Measurements from ENCODE around the gene ALG5.

The ALG5 gene

DNA sequence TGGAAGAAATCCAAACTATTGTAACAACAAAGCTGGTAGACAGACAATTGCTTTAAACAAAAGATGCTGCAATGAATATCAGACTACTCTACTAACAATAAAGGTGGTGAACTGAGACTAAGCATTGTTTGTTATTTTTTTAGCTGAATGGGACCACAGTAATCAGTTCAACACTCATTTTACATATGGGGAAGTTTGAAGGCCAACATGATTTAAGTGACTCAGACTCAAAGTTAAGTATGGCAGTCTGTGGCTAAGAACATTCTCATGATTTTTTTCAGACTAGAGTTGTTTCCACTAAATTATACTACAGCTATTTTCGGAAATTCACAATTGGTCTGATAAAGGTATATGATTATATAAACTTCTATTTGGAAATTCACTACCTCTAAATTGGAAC is 11.9 kb upstream of the ALG5 start:
- DNase-seq (ENCODE audit: low read depth), result no peak
- TF ChIP-seq, protein P1, sequence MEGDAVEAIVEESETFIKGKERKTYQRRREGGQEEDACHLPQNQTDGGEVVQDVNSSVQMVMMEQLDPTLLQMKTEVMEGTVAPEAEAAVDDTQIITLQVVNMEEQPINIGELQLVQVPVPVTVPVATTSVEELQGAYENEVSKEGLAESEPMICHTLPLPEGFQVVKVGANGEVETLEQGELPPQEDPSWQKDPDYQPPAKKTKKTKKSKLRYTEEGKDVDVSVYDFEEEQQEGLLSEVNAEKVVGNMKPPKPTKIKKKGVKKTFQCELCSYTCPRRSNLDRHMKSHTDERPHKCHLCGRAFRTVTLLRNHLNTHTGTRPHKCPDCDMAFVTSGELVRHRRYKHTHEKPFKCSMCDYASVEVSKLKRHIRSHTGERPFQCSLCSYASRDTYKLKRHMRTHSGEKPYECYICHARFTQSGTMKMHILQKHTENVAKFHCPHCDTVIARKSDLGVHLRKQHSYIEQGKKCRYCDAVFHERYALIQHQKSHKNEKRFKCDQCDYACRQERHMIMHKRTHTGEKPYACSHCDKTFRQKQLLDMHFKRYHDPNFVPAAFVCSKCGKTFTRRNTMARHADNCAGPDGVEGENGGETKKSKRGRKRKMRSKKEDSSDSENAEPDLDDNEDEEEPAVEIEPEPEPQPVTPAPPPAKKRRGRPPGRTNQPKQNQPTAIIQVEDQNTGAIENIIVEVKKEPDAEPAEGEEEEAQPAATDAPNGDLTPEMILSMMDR (IDR thresholded peaks at IDR 0.05; ENCODE audit: control insufficient read depth, extremely low read depth, insufficient read depth), result no peak
- H3K4me3 ChIP-seq (ENCODE audit: low read depth, low read length), result no peak overlapping the region

DNA sequence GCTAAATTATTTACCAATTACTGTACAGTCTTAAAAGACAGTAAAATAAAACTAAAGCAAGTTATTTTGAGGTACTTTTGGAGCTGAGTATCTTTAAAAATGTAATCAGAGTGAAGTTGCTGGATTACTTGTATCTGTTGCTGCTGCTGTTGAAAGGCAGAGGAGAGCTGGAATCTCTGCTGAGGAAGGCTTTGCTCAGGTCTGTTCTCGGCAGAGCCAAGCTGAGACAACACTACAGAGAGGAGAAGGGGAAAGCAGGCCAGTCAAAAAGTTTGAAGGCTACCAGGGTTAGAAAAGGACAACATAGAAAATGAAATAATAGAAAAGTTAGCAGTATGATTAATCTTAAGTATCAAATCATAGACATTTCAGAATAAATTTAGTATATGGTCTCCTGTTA is 11.3 kb upstream of the ALG5 start:
- H3K4me3 ChIP-seq (ENCODE audit: low read depth, low read length), result no peak overlapping the region
- no peak for DNase-seq (ENCODE audit: low read depth)
- TF ChIP-seq, protein P1 (IDR thresholded peaks at IDR 0.05; ENCODE audit: control insufficient read depth, extremely low read depth, insufficient read depth), result no peak

DNA sequence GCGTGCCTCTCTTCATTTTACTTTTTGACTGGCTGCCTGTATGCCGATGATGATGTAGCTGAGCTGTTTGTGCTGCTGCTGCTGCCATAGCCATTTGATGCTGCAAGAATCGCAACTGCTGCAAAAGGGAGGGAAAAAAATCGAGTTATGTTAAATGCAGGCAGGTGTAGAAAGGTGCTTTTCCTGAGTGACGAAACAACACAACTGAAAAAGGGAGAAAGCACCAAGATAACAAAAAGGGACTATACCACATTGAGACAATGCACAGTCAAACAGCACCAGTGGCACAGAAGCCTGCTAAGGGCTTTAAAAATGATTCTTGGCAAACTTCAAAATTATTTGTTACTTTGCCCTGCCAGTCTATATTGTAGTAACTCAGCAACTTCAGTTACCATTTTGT is 10.6 kb upstream of the ALG5 start:
- no peak overlapping the region for H3K4me3 ChIP-seq (ENCODE audit: low read depth, low read length)
- DNase-seq (ENCODE audit: low read depth), result no peak
- TF ChIP-seq, protein P1 (IDR thresholded peaks at IDR 0.05; ENCODE audit: control insufficient read depth, extremely low read depth, insufficient read depth), result no peak

DNA sequence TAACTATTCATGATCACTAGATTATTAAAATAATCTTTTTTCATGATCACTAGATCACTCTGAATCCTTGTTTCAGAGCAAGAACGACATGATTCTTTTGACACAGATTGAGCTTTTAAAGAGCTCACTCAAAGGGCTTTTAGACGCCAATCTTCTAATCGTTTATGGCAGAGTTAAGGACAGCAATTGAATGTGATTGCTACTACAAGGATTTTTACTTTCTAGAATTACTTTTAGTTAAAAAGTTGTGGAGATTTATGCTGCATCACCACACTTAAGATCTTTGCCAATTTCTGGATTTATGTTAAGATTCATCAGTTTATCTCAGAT is 2.7 kb upstream of the ALG5 start:
- TF ChIP-seq, protein P1 (IDR thresholded peaks at IDR 0.05; ENCODE audit: control insufficient read depth, extremely low read depth, insufficient read depth), result no peak
- no peak for DNase-seq (ENCODE audit: low read depth)
- peak overlapping the region; percentile 96 for H3K4me3 ChIP-seq (ENCODE audit: low read depth, low read length)

DNA sequence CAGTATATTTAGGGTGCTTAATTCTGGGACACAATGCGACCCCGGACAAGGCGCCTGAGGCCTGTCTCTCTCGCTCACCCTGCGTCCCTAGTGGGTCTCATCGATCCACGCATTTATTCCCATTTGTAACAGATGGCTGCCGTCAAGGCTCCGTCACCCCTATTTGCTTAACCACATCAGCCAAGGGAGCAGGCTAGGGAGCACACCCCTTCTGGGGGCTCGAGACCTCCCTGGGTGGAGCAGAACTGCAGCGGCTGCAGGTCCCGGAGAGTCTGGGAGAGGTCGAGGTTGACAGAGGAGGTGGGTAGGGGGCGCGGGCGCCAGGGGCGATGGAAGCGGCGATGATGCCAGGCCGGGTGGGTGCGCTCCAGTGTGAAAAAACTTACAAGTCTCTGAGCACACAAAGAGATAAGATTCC is 507 bp downstream of the ALG5 start:
- no peak for DNase-seq (ENCODE audit: low read depth)

DNA sequence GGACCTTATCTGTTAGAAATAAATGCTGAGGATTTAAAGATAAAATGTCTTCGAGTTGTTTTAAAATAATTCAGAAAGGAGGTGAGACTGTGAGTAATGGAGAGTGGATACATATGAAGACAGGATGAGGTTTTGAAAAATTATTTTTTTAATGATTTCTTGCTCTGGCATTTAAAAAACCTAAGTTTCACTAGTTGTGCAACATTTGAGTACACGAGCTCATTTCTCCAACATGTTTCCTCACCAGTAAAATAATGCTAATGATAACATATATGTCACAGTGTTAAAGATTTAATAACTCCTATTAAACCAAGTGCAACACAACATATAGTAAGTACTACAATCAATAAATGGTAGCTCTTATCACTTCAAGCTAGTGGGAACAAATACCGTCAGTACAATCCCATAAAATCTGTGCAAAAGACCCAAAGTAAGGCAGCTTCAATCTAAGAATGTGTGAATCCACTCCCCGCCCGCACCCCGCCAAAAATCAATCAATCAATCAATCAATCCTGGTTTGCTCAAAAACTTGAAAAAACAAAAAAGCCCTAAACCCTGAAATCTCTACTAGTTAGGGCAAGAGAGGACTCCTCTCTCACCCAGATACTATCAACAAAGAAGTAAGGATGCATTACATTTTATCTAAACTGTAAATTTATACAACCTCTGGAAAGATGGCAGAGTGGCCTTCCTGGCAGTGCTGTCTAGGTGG is 1.3 kb downstream of the ALG5 start:
- peak overlapping the region; percentile 96 for H3K4me3 ChIP-seq (ENCODE audit: low read depth, low read length)
- TF ChIP-seq, protein P1 (IDR thresholded peaks at IDR 0.05; ENCODE audit: control insufficient read depth, extremely low read depth, insufficient read depth), result no peak
- DNase-seq (ENCODE audit: low read depth), result no peak

More for the DNA sequence above, 507 bp downstream of the ALG5 start:
- H3K4me3 ChIP-seq (ENCODE audit: low read depth, low read length), result peak overlapping the region; percentile 96
- TF ChIP-seq, protein P1 (IDR thresholded peaks at IDR 0.05; ENCODE audit: control insufficient read depth, extremely low read depth, insufficient read depth), result no peak

DNA sequence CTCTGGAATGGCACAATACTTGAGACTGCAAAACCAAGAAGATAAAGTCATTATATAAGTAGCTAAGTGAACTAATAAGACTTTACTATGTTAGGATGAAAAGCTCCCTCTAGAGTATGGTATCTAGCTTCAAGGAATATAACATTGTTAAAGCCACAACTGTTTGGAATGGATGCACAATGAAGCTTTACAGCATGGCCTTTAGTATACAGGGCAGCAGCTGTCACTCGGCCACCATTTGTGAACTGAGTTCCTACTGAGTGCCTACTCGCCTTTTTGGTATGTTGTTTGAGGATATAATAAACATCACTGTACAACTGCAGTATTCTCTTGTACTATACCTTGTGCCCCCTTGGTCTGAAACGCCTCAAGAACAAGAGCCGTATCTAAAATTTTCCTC is 6.8 kb downstream of the ALG5 start:
- TF ChIP-seq, protein P1 (IDR thresholded peaks at IDR 0.05; ENCODE audit: control insufficient read depth, extremely low read depth, insufficient read depth), result no peak
- H3K4me3 ChIP-seq (ENCODE audit: low read depth, low read length), result no peak overlapping the region
- DNase-seq (ENCODE audit: low read depth), result no peak

Measured in LNCaP clone FGC (cell line).